PC-9 (cell line): ENCODE data around the gene TNFRSF8.

ENCODE experiments used
- EZH2 ChIP-seq: fragments of 200-600 bp; sonication (generic); IDR thresholded peaks from 2 replicates; pipeline ENCODE4 v1.8.0; 2017; ENCODE audit warnings: antibody characterized with exemption, low read depth
- TF ChIP-seq, protein P1 (sequence below): fragments of 200-600 bp; sonication (generic); conservative IDR thresholded peaks from 2 replicates; pipeline ENCODE4 v1.6.1; 2017; ENCODE audit warnings: mixed run types, antibody characterized with exemption, mild to moderate bottlenecking, moderate library complexity

DNA sequence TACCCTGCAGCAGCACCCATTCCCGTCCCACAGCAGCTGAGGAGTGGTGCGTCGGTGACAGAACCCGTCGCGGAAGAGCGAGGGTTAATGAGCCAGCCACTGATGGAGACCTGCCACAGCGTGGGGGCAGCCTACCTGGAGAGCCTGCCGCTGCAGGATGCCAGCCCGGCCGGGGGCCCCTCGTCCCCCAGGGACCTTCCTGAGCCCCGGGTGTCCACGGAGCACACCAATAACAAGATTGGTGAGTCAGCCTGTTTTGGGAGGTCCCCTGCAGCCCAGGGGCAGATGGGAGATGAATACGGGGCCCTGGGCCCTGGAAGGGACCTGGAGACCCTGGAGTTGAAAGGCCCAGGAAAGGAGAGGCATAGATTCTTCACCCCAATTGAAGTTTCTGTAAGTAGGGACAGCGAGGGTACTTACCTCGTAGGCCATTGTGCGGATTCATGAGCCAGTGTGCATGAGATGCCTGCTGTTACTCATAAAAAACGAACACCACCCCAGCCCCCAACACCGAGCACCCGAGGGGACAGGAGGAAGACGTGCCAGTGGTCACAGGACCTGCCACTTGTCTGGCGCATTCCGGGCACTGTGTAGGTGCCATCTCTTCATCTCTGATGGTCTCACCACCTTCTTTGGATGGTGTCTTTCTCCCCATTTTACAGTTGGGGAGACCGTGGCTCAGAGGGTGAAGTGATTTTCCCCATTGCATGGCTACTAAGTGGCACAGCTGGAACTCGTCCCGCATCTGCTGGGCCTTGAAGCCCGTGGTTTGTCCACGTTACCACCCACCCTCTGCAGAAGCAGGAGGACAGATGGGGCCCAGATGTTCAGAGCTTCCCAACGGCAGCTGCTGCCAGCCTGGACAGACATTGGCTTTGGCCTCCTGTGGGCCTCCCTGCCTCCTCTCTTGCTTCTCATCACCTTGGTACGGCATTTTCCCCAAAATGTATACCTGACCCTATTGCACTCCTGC, 75.4 kb downstream of the TNFRSF8 start:
- TF ChIP-seq EZH2: no peak
- TF ChIP-seq, protein P1, sequence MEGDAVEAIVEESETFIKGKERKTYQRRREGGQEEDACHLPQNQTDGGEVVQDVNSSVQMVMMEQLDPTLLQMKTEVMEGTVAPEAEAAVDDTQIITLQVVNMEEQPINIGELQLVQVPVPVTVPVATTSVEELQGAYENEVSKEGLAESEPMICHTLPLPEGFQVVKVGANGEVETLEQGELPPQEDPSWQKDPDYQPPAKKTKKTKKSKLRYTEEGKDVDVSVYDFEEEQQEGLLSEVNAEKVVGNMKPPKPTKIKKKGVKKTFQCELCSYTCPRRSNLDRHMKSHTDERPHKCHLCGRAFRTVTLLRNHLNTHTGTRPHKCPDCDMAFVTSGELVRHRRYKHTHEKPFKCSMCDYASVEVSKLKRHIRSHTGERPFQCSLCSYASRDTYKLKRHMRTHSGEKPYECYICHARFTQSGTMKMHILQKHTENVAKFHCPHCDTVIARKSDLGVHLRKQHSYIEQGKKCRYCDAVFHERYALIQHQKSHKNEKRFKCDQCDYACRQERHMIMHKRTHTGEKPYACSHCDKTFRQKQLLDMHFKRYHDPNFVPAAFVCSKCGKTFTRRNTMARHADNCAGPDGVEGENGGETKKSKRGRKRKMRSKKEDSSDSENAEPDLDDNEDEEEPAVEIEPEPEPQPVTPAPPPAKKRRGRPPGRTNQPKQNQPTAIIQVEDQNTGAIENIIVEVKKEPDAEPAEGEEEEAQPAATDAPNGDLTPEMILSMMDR: no peak
